OCI-M1 (cell line): ENCODE data around the gene TFEB.

ENCODE experiments used
- DNase-seq: peaks from one replicate; lab custom pipeline; 2025; lab: John Stamatoyannopoulos, UW

TFEB gene

DNA sequence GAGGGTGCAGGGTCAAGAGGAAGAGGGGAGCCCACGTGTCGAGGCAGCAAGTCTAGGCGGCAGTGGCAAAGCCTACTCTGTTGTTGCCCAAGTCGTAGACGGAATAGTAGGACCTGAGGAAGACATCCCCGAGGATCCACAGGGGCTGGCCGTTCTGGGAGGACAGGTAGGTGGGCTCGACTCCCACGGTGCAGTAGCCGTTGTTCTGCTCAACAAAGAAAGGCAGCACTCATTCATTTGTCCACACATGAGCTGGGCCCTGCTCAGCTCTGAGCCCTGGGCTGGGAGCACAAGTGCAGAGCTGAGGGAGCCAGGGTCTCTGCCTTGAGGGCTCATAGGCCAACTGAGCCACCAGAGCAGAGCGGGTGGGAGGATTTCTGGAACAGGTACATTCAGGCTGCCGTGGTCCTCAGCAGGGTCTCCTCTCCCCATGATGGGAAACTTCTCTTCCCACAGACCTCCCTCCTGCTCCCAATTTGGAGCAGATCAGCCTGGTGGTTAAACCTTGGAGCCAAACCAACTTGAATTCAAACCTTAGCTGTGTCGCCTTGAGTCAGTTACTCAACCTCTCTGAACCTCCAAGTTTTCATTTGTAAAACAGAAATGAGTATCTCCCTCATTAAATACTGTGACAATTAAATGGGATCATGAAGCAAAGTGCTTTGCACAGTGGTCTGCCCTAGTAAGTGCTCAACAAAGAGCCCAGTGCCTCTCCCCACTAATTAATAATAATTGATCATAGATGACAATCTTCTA is 1.6 kb upstream of the TFEB start:
- DNase-seq = no peak

DNA sequence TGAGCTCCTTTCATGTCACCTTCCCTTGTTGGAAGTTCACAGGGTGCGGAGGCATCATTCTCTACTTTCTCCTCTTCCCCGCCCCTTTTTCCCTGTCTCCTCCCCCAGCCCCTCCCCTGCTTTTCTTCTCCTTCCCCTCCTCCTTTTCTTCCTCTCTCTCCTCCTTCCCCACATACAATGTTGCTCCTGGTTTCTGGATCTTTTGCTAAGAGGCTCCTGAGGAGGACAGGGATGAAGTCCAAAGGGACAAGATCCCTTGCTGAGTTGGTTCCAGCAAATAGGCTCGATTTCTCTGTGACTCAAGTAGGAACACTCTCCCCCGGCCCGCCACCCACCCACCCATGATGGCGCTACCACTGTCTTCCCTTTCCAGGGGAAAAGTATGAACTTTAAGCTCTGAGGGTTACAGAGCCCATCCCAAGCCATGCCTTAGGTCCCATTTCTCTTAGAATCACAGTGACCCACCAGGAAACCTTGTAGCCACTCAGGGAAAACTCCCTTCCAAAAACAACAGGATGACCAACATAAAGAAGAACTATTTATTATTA is 852 bp upstream of the TFEB start:
- DNase-seq = no peak

DNA sequence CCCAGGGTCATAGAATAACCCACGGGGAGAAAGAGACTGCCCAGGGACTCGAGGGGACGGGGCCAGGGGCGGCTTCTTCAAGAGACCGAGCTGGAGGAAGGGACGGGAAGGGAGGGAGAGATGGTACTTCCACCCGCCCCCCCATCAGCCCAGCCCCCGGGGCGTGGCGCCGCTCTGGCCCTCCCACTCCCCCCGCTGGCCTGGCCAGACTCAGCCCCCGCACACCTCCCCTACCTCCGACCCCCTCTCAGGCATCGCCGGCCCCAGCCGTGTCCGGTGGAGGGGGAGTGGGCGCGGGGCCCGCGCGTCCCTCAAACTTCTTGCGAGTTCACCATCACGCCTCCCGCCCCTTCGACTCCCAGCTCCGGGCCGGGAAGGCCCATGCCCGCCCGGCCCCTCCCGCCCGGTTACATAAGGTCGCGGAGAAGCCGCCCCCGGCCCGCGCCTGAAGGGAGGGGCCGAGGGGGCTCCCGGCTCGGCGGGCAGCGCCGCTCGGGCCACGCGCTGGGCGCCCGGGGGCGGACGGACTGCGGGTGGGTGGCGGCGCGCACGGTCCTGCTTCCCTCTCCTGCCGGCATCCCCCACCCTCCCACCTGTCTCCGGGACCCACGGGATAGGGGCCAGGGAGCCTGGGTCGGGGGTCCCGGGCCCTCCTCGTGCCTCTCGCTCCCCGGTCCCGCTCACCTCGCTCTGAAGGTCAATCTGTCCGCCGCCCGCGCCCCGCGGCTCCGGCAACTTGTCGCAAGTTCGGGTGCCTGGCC is 562 bp downstream of the TFEB start:
- DNase-seq = peak; percentile 54

DNA sequence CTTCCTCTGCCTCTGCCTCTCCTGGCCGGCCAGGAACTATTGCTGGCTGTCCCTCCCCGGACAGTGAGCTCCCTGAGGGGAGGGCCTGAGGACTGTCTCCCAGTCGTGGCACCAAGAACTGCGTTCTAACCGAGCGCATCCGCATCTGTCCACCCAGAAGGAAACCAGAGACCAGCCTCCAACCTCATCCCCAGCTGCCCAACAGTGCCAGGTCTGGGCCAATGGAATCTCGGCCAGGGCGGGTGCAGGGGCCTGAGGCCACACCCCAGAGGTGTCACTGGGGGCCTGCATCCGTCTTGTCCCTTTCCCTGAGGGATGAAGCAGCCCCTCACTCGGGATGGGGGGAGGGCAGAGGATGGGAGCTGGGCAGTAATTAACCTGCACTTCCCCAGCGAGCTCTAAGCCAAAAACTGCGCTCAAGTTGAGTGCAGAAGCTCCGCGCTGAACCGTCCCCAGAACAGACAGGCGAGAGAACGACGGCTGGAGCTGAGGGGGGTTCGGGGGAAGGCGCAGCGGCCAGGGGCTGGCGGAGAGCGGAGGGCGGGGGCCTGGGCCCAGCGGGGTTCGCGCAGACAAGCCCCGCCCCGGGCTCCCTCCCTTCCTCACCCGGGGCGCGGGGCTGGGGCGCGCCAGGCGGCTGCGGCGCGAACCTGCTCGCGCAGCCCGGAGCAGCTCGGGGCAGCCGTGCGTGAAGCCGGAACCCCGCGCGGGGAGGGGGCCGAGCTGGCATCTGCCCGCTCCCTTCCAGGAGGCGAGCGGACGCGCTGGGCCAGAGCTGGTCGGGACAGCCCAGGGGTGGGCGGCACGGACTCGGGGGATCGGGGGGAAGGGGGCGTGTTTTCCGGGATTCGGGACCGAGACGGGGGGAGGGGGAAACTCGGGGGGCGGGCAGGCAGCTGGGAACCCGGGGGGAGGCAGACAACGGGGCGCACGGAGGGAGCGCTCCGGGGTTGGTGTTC is 1.4 kb downstream of the TFEB start:
- no peak for DNase-seq

DNA sequence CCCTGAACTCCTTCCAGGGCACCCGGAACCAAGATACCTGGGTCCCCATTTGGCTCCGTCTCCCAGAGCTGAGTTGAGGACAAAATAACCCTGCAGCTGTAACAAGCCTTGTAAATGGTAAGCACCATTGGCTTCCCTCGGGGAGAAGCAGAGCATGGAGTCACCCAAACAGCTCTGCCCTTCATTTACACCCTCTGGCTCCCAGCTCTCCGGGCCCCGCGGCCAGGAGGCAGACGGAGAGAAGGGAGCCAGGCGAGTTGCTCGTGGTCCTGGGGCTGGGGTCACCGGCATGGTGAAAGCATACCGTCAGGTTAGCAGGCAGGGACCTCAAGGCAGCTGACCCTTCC is 2.1 kb downstream of the TFEB start:
- no peak for DNase-seq

DNA sequence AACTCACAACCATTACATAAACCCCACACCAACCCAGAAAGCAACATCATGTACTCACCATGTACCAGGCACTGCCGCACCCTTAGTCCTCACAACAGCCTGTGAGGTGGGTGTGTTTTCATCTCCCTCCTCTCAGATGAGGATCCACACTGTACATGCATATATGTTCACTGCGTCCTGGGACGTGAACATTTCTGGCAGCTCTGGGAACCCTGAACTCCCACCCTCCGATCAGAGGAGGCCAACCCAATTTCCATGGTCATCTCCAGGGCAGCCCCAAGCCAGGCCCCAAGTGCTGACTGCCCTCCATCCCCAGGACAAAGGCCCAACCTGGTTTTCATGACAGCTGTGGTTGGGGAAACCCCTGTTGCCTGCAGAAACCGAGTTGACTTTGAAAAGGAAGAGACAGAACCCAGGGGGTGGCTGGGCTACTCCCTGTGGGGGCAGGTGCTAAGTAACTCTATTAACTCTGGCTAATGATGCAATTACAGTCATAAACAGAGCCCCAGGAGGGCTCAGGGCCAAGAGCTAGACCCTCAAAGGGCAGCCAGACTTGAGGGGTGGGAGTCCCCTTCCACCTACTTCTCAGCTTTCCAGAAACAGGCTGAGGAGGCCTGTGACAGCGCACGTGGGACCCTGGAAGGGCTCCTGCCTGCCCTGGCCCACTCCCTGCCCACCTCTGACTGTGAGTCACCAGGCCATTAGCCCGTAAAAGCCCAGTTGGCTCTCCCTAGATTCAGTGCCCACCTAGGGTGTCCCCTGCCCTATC is 2.6 kb downstream of the TFEB start:
- DNase-seq = peak; percentile 14

DNA sequence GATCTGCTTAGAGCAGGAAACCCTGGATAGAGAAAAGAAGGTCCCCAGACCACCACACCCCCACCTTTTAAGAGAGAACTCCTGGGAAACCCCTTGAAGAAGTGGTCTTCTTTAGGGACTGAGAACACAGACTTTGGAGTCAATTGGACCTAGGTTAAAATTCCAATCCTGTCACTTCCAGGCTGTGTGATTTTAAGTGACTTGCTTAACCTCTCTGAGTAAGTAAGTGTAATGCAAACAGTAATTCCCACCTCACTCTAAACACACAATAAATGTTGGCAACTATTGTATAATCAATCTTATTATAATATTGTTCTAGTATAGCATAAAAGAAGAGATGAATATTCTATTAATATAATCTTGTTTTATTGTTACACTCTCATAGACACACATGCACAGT is 3.3 kb downstream of the TFEB start:
- no peak for DNase-seq

DNA sequence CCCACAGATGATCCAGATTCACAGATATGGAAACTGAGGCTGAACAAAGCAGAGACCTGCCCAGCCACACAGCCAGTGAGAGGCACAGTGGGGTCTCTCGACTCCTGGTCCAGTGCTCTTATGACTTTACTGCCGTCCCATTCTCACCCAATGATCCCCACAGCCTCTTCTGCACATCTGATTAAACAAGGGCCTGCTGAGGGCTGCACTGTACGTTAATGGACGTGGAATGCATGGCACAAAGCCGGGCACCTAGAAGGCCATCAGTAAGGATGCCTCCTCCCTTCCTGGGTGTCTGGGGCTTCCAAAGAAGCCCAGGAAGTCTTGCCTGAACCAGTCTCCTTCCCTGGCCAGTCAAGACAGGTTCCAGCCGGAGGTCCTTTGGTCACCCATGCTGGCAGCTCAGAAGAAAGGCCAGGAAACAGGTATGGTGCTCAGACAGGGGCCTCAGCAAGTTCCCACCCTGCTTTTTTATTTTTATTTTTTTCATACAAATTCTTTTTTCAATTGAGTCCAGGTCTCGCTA is 3.8 kb downstream of the TFEB start:
- no peak for DNase-seq

DNA sequence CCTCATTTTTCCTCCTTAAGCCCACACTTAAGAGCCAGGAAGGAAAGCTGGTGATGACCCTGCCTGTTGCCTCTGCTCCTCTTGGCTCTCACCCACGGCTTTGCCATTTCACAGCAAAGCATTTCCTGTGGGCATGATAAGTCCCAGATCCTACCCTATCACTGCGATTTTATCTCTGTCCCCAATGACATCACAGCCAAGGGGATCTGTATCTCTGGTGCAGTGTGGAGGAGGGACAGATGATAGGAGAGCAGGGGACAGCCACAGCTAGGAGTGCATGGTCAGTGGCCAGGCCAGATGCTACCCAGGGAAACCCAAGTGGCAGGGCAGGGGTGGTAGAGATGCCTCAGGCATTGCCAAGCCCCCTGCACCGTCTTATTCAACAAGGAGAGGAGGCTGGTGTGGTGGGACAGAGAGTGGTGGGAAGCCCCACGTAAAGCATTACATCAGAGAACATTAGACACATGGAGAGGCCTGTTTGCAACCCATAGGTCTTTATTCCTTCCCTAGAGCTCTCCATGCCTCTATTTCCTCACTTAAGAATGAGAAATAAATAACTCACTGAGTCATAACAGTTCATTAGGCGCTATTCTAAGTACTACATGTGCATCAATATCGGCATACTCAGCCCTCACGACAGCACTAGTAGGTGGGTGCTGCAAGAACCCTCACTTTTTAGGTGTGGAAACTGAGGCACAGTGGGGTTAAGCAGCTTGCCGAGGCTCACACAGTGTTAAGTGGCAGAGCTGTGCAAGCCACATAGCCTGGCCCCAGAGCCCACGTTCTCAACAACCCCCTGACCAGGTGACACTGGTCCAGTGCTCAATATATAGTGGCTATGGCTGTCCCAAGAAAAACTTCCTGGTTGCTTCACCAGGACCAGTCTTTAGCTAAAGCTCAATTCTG is 4.6 kb downstream of the TFEB start:
- no peak for DNase-seq

DNA sequence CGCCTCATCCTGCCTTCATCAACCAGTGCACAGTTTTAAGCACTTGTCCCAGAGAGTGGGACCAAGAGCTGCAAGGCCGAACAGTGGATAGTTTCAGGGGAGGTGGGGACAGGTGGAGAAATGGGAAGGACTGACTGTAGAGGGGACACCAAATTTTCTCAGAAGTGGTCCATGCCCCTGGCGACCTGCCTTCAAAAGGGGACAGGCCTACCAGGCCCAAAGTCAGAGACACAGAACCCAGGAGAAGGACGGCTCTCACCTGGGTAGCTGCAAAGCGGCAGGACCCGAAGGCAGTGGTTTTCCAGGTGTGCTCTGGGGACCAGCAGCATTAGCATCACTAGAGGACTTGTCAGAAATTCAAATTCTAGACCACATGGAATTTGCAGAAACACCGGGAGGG is 5.8 kb downstream of the TFEB start:
- no peak for DNase-seq

DNA sequence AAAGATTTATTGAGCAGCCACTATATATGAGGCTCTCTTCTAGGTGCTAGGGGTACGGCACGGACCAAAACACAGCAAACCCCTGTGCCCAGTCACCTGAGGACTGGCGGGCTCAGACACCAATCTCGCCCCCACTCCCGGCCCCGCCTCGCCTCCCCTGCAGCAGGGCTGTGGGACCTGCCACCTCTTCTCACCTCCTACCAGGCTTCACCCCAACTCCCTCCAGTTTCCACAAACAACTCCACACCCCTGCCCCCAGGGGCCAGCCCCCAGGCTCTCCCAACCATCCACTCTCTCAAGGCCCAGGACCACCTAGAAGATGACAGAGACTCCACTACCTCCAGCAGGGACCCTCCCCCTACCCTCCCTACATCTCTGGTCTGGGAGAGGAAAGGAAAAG is 6.5 kb downstream of the TFEB start:
- no peak for DNase-seq

DNA sequence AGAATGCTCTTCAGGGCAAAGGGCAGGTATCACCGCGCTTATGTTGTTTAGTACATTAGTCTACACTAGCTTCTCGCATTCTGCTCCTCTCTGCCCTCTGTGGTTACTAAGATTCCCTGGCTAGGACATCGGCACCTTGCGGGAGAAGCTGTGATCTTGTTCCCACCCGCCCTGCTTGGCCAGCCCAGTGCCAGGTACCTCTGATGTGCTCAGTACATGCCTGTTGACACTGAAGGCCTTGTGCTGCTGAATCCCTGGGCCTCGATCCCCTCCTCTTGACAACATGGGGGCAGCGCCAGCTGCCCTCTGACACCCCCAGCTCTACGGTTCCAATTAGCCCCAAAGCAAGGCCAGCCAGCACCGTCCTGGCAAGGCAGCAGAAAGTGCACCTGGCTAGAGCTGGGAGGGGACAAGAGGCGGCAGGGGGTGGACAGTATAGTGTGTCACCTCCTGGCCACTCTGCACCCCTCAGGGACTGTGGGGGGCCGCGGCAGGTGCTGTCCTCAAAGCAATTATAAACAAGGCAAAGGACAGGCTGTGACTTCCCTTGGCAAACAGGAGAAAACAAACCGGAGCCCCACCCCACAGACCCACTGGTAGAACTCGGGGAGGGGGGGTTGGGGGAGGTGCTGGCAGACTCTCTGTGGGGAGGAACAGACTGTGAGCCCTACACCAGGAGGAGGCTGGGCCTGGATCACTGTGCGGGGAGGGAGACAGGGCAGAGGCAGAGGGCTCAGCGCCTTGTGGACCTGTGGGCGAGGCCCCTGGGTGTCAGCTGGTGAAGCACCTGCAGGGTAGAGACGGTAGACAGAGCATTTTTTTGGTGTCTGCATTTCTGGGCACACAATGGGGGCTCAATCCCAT is 7.1 kb downstream of the TFEB start:
- DNase-seq = no peak

DNA sequence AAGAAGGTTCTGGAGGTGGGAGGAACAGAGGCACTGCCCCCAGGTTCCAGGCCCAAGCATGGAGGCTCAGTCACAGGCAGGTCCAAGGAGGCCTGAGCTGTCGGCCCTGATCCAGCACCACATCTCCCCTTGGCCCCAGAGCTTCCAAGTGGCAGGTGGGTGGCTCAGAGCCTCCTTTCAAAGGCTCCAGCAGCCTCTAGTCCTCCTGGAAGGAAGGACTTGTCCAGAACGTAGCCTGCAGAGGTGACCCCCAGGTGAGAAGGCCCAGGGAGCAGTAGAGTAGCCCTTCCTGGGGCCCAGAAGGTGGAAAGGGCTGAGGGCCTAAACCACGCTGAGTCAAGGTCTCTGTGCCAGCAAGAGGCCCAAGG is 7.7 kb downstream of the TFEB start:
- no peak for DNase-seq

DNA sequence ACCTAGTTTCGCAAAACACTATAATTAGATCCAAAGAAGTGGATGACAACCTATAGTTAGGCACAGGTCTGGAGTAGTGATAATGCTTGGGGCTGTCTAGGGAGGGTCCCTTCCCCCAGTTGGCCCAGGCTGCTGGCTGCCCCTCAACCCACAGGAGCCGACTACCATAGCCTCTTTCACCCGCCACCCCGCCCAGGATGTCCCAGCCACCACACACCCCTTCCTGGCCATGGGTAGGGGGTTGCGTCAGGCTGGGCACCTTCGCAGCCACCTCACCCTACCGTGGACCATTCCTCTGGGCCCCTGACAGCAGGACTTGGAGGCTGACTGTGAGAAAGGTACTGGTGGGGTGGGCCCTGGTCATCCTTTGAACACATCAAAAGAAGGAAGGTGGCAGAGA is 8.5 kb downstream of the TFEB start:
- no peak for DNase-seq

DNA sequence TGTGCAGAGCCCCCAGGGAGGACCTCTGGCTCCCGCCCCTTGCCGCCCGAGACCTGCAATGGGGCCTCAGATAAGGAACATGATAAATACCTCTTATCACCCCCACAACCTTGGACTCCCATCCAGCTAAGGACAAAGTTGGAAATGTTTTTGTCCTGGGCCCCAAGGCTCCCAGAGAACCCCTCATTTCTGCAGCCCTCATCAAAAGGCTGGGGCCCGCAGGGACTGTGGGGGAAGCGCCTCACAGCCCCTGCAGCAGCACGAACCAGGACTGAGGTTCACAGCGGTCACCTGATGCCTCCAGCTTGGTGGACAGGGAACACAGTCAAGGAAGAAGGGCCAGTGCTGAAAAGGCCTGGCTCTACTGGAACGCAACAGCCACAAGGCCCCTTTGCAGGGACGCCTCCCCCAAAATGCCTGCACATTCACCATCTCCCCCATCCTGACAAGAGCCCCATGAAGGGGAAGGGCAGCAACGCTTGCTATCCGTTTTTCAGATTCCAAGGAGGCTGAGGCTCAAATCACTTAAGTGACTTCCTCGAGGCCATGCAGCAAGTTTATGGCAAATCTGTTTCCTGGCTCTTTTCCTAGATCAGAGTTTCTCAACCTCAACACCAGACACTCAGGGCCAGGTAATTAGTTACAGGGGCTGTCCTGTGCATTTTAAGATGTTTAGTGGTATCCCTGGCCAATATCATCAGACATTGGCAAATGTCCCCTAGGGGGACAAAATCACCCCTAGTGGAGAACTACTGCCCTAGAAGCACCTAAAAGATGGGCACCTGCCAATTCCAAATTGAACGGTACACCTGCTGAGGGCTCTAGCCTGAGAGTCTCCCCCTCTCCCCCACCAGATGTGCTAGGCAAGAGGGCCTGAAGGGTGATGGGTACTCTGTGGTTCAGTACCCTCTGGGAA is 10.6 kb downstream of the TFEB start:
- no peak for DNase-seq

DNA sequence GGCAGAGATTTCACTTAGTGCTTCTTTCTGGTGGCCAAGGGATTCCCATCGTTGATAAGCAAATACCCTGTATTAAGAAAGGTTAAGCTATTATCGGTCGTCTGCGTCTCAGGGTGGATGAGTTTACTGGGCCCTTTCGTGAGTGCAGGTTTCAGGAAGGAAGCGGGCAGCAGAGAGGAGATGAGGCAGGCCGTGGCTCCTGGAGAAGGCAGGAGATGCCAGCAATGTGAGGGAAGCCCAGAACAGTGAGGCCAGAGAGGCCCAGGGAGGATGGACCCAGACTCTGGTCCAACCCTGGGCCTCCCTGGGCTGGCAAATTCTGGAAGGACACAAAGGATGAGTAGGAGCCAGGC is 11.2 kb downstream of the TFEB start:
- no peak for DNase-seq

DNA sequence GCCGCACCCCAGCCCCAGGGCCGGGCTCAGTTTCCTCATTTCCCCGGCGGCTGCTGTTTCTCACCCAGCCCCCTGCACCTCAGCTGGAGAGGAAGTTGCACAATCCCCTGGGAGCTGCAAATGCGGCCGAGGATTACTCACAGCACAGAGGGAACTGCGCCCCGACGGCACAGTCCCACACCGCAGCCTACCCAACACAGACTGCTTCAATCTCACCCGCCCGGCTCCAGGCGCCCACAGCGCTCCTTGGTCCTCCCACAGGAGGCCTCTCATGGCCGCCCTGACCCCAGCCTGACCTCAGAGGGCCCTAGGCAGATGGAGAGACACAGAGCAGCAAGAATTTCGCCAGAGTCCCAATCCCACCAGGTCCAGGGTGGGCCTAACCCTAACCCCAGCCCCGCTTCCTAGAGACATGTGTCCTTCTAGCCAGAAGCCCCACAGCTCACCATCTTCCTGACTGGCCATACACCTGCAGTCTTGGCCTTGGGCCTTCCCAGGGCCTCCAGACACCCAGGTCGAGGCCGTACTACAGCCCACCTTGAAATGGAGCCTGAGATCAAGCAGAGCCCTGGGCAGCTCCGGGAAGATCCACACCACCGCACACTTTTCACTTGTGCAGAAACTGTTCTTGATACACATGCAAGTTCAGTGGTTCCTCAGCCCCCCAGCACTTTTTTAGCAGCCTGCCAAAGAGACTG is 11.7 kb downstream of the TFEB start:
- DNase-seq = peak; percentile 95
